HepG2 (cell line): ENCODE results near the gene C14orf119. TPM values are rescaled to one million over a fixed set of nuclear protein-coding genes. Genes with fewer than 3 reads are reported as not detected.

Source experiments
- ATAC-seq: fragments of 200-7000 bp; cut with Tn5 transposase; 3 replicates; pipeline ENCODE4 v1.9.1; 2020; ENCODE audit warnings: mild to moderate bottlenecking, moderate library complexity
- BruUV-seq: library from RNA; stranded (reverse); fragments of 400-500 nt; replicated peaks from 2 replicates; lab custom pipeline; 2021; lab: Mats Ljungman, UMichigan
- CTCF ChIA-PET: fragments of 300-600 bp; formaldehyde crosslinking; extraction: SDS; loops from one replicate; lab custom pipeline; 2021; ENCODE audit warnings: low total read pairs, inconsistent platforms, low intra/inter-chr PET ratio; lab: Yijun Ruan, JAX
- POLR2A ChIA-PET: fragments of 350-600 bp; sonication (Branson Sonifier 250); formaldehyde crosslinking; loops from one replicate; lab custom pipeline; 2020; ENCODE audit warnings: antibody characterized with exemption, inconsistent platforms; lab: Yijun Ruan, JAX
- DNase-seq: peaks from one replicate; pipeline ENCODE4 v3.0.0-alpha.2; 2015; ENCODE audit warnings: low spot score
- FAIRE-seq: peaks from 3 replicates; lab custom pipeline; 2011; peaks lifted over from hg19 to GRCh38; lab: Jason Lieb, UNC
- H2AFZ ChIP-seq: one replicate; pipeline ENCODE4 v1.6.1; 2011; ENCODE audit warnings: low read length, inconsistent platforms
- H3K27ac ChIP-seq: fragments of 300-600 bp; 3 replicates; pipeline ENCODE4 v1.8.0; 2011; ENCODE audit warnings: mixed run types, mild to moderate bottlenecking, mixed read lengths, low read length, inconsistent platforms; ENCODE audit not compliant: insufficient read depth; ENCODE audit errors: extremely low read length
- H3K27me3 ChIP-seq, 2 experiments: fragments of 200-600 bp in 1 of 2; 2 replicates in 1 of 2; 3 replicates in 1 of 2; pipeline versions ENCODE4 v1.6.0 to v1.8.0; 2011; ENCODE audit warnings: low read length in 2 of 2, mild to moderate bottlenecking in 2 of 2, moderate library complexity in 2 of 2, inconsistent platforms in 1 of 2; ENCODE audit not compliant: insufficient read depth in 2 of 2, control insufficient read depth in 1 of 2
- H3K36me3 ChIP-seq, 2 experiments: fragments of 200-600 bp in 1 of 2; replicated peaks in 1 of 2; 2 replicates in 1 of 2; 3 replicates in 1 of 2; pipeline versions ENCODE4 v1.5.1 to v1.8.0; 2011; ENCODE audit warnings: low read length in 2 of 2, inconsistent platforms in 1 of 2; ENCODE audit not compliant: insufficient read depth in 2 of 2, control insufficient read depth in 1 of 2
- H3K4me1 ChIP-seq: 2 replicates; pipeline ENCODE4 v1.5.1; 2012; ENCODE audit warnings: low read length, inconsistent platforms; ENCODE audit not compliant: insufficient read depth
- H3K4me2 ChIP-seq: 2 replicates; pipeline ENCODE4 v1.6.0; 2011; ENCODE audit warnings: low read depth, low read length, inconsistent platforms
- H3K4me3 ChIP-seq, 3 experiments: fragments of 200-600 bp in 1 of 3; sonication (generic), shearing (Covaris generic) in 1 of 3; replicated peaks in 1 of 3; 2 replicates each; pipeline ENCODE4 v1.5.1; 2011 to 2016; ENCODE audit warnings: low read length in 3 of 3, inconsistent platforms in 2 of 3, low read depth in 2 of 3, mild to moderate bottlenecking in 2 of 3, control low read depth in 1 of 3, mixed read lengths in 1 of 3; ENCODE audit not compliant: insufficient read depth in 1 of 3
- H3K79me2 ChIP-seq: one replicate; pipeline ENCODE4 v1.6.1; 2011; ENCODE audit warnings: low read length, inconsistent platforms; ENCODE audit not compliant: insufficient read depth
- H3K9ac ChIP-seq: 2 replicates; pipeline ENCODE4 v1.6.0; 2011; ENCODE audit warnings: mild to moderate bottlenecking, low read depth, low read length, inconsistent platforms; ENCODE audit not compliant: insufficient read depth
- H3K9me3 ChIP-seq: 2 replicates; pipeline ENCODE4 v1.5.1; 2012; ENCODE audit warnings: mild to moderate bottlenecking, low read length
- H4K20me1 ChIP-seq: 2 replicates; pipeline ENCODE4 v1.6.0; 2011; ENCODE audit warnings: inconsistent platforms, mild to moderate bottlenecking, low read length, moderate library complexity; ENCODE audit not compliant: insufficient read depth
- ATF1 ChIP-seq: IDR thresholded peaks from 2 replicates; pipeline ENCODE4 v1.6.1; 2016; ENCODE audit warnings: mild to moderate bottlenecking, control low read depth
- ATF7 ChIP-seq, 2 experiments: fragments of 450-650 bp in 1 of 2; sonication (generic) in 1 of 2; formaldehyde crosslinking in 1 of 2; IDR thresholded peaks; 2 replicates each; pipeline versions ENCODE4 v1.4.0 to v1.6.1; 2016 to 2020; ENCODE audit warnings: antibody characterized with exemption in 1 of 2, mild to moderate bottlenecking in 1 of 2, missing genetic modification reagents in 1 of 2
- CHD4 ChIP-seq: fragments of 200-600 bp; sonication (generic); IDR thresholded peaks from 2 replicates; pipeline ENCODE4 v1.7.0; 2017; ENCODE audit warnings: mild to moderate bottlenecking, low read length, borderline replicate concordance
- FOXA1 ChIP-seq, 2 experiments: fragments of 450-650 bp in 1 of 2; sonication (generic) in 1 of 2; formaldehyde crosslinking in 1 of 2; IDR thresholded peaks; 2 replicates each; pipeline versions ENCODE4 v1.4.0 to v1.6.1; 2016 to 2020; ENCODE audit warnings: missing genetic modification reagents in 1 of 2
- FOXK2 ChIP-seq: fragments of 450-650 bp; IDR thresholded peaks from 2 replicates; pipeline ENCODE4 v1.6.1; 2016
- FOXP1 ChIP-seq, 2 experiments: fragments of 450-650 bp in 1 of 2; IDR thresholded peaks; 2 replicates each; pipeline ENCODE4 v1.6.1; 2017 to 2018; ENCODE audit warnings: antibody characterized with exemption in 1 of 2
- IKZF1 ChIP-seq: fragments of 450-650 bp; IDR thresholded peaks from 2 replicates; pipeline ENCODE4 v1.7.1; 2016
- MBD4 ChIP-seq: IDR thresholded peaks from 2 replicates; pipeline ENCODE4 v1.6.1; 2012; ENCODE audit warnings: low read length, inconsistent platforms, borderline replicate concordance
- NBN ChIP-seq: fragments of 450-650 bp; conservative IDR thresholded peaks from 2 replicates; pipeline ENCODE4 v1.6.1; 2017
- NKX3-1 ChIP-seq: sonication (generic); formaldehyde crosslinking; IDR thresholded peaks from 2 replicates; pipeline ENCODE4 v1.5.0; 2020; ENCODE audit warnings: missing genetic modification reagents
- PBX3 ChIP-seq: sonication (generic); formaldehyde crosslinking; IDR thresholded peaks from 2 replicates; pipeline ENCODE4 v1.8.1; 2023; ENCODE audit warnings: missing genetic modification reagents, inconsistent platforms, borderline replicate concordance
- RAD51 ChIP-seq: fragments of 450-650 bp; IDR thresholded peaks from 2 replicates; pipeline ENCODE4 v1.6.1; 2016; ENCODE audit warnings: borderline replicate concordance
- RELA ChIP-seq: sonication (generic); formaldehyde crosslinking; IDR thresholded peaks from 2 replicates; pipeline ENCODE4 v1.4.0; 2020; ENCODE audit warnings: missing genetic modification reagents
- SOX6 ChIP-seq, 2 experiments: fragments of 450-650 bp in 1 of 2; sonication (generic) in 1 of 2; formaldehyde crosslinking in 1 of 2; IDR thresholded peaks; 2 replicates each; pipeline versions ENCODE4 v1.4.0 to v1.6.1; 2017 to 2020; ENCODE audit warnings: antibody characterized with exemption in 1 of 2, mild to moderate bottlenecking in 1 of 2, missing genetic modification reagents in 1 of 2
- ZNF331 ChIP-seq: sonication (generic); formaldehyde crosslinking; IDR thresholded peaks from 2 replicates; pipeline ENCODE4 v1.4.0; 2020; ENCODE audit warnings: missing genetic modification reagents
- ZNF354B ChIP-seq: sonication (generic); formaldehyde crosslinking; IDR thresholded peaks from 2 replicates; pipeline ENCODE4 v1.8.0; 2022; ENCODE audit warnings: mild to moderate bottlenecking, missing genetic modification reagents
- ZNF446 ChIP-seq: sonication (generic); formaldehyde crosslinking; IDR thresholded peaks from 2 replicates; pipeline ENCODE4 v1.5.0; 2020; ENCODE audit warnings: mild to moderate bottlenecking, missing genetic modification reagents
- ZNF546 ChIP-seq: sonication (generic); formaldehyde crosslinking; conservative IDR thresholded peaks from 2 replicates; pipeline ENCODE4 v1.8.1; 2023; ENCODE audit warnings: mild to moderate bottlenecking, missing genetic modification reagents
- WGBS: methylation state at CpG from one replicate; pipeline ENCODE4 v1.1.6; 2017; ENCODE audit warnings: low lambda C conversion rate; 5-methylcytosine and 5-hydroxymethylcytosine counted together
- in situ Hi-C: cut with HindIII; loops from 2 replicates; pipeline ENCODE4 v1.10.0; 2017; ENCODE audit warnings: low pct_unique_long_range_greater_than_20kb; ENCODE audit not compliant: extremely low pct_ligation_motif_present
- intact Hi-C: fragments of 100-400 bp; cut with micrococcal nuclease; formaldehyde crosslinking; loops from one replicate; pipeline ENCODE4 v1.10.0; 2022; ENCODE audit not compliant: unreplicated experiment
- polyA plus RNA-seq, 8 experiments: library from polyadenylated mRNA; depleted of rRNA in 3 of 8; stranded (reverse) in 7 of 8; unstranded in 1 of 8; fragments of >200 nt; fragmentation: Illumina TruSeq in 4 of 8; extraction: Trizol in 4 of 8; gene quantifications; 2 replicates each; pipeline versions ENCODE4 v1.2.1 to v1.2.3, GENCODE V29; 2011 to 2016; ENCODE audit warnings: low read depth in 4 of 8, missing spikeins in 1 of 8, mixed read lengths in 1 of 8; ENCODE audit not compliant: insufficient read depth in 1 of 8
- total RNA-seq, 5 experiments: library from RNA; depleted of rRNA; stranded (reverse); fragments of >200 nt; fragmentation: Illumina TruSeq; extraction: Trizol; gene quantifications; 2 replicates each; pipeline ENCODE4 v1.2.3, GENCODE V29; 2016; ENCODE audit warnings: low read depth in 1 of 5
- TF ChIP-seq, protein P1 (sequence below): fragments of 450-650 bp; IDR thresholded peaks from 2 replicates; pipeline ENCODE4 v1.6.1; 2017

C14orf119 gene
- total and polyA plus RNA-seq, 2 of the 13 experiments (the other 11 are each of a cell fraction or from before 2014, with no cell fraction given) = 117 to 206 TPM

GRCh38 chr14:23109769-23110168 lies 14.5 kb downstream of the C14orf119 start (continued):
- TF ChIP-seq ZNF331 (CRISPR knock-in tag) (no peak), ATF1 (CRISPR knock-in tag) (no peak), CHD4 (no peak), PBX3 (CRISPR knock-in tag) (no peak), RELA (CRISPR knock-in tag) (no peak), ZNF446 (CRISPR knock-in tag) (no peak), NKX3-1 (CRISPR knock-in tag) (no peak)

GRCh38 chr14:23110579-23111365 lies 15.5 kb downstream of the C14orf119 start:
- WGBS = 2% methylated on average over 5 of the region's 5 CpGs
- intact Hi-C loops = no loop called here
- in situ Hi-C loops = no loop called here
- no peak for DNase-seq
- ChIA-PET CTCF (interaction anchor here (1.6 to 2.8 kb wide), 3 partner anchors 10 to 42 kb away, joined by 5 to 30 read pairs (median 5); no protein-coding TSS in a partner anchor), POLR2A (interaction anchor here (6.6 kb wide), 1 partner anchor 16 kb away, joined by 66 read pairs; the partner anchor contains the start of genes ACIN1 and C14orf119)
- Histone ChIP-seq H2AFZ (no peak overlapping the region), H4K20me1 (no peaks in the 10 kb centered on the region), H3K4me1 (peaks cover 39% of the 10 kb centered on the region), H3K9ac (no peak overlapping the region), H3K4me2 (no peak overlapping the region), H3K36me3 (no peaks in the 10 kb centered on the region), H3K4me3 (no peak overlapping the region), H3K9me3 (no peaks in the 10 kb centered on the region), H3K79me2 (no peaks in the 10 kb centered on the region), H3K27ac (no peak overlapping the region), H3K27me3 (peaks cover 30 to 61% of the 10 kb centered on the region in 2 experiments)
- TF ChIP-seq FOXA1 (IDR thresholded peaks at IDR 0.05) (peak; percentile 25; the same call in 1 of the 2 replicates), FOXA1 (CRISPR knock-in tag; IDR thresholded peaks at IDR 0.05) (no peak), FOXK2 (peak; percentile 51; the same call in 1 of the 2 replicates), SOX6 (IDR thresholded peaks at IDR 0.05) (0 out of 2 replicates have a peak, but pooled peaks have one; percentile 74), SOX6 (CRISPR knock-in tag; IDR thresholded peaks at IDR 0.05) (no peak), FOXP1 (IDR thresholded peaks at IDR 0.05) (0 out of 2 replicates have a peak, but pooled peaks have one; percentile 45), FOXP1 (CRISPR knock-in tag; IDR thresholded peaks at IDR 0.05) (no peak), RAD51 (peak; percentile 30; the same call in 1 of the 2 replicates), MBD4 (no peak), ZNF354B (CRISPR knock-in tag) (no peak), NBN (0 out of 2 replicates have a peak, but pooled peaks have one; percentile 89), IKZF1 (peak; percentile 87; the same call in 1 of the 2 replicates), ZNF546 (no peak), ATF7 (IDR thresholded peaks at IDR 0.05) (0 out of 2 replicates have a peak, but pooled peaks have one; percentile 8), ATF7 (CRISPR knock-in tag; IDR thresholded peaks at IDR 0.05) (no peak)
- TF ChIP-seq, protein P1, sequence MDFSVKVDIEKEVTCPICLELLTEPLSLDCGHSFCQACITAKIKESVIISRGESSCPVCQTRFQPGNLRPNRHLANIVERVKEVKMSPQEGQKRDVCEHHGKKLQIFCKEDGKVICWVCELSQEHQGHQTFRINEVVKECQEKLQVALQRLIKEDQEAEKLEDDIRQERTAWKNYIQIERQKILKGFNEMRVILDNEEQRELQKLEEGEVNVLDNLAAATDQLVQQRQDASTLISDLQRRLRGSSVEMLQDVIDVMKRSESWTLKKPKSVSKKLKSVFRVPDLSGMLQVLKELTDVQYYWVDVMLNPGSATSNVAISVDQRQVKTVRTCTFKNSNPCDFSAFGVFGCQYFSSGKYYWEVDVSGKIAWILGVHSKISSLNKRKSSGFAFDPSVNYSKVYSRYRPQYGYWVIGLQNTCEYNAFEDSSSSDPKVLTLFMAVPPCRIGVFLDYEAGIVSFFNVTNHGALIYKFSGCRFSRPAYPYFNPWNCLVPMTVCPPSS = peak; percentile 89; the same call in 1 of the 2 replicates
- no peak for ATAC-seq
- FAIRE-seq = no peak
- BruUV-seq = no TSS peak
